Activated naive CD8-positive, alpha-beta T cell treated with anti-CD3 and anti-CD28 coated beads, Interleukin-2, amount 10 ng/mL, durations not matched to agents 7 days and 5 days (primary cell): Measurements from ENCODE around the gene KDM5A. TPM values are rescaled to one million over a fixed set of nuclear protein-coding genes. Genes with fewer than 3 reads are reported as not detected.
"Not testable (repeated sequence)": the region's sequence is repeated elsewhere in the genome, so short reads cannot be mapped to it uniquely, and the experiment has no call there.

Experiments used
- ATAC-seq: fragments of 150-1000 bp; cut with Tn5 transposase; one replicate; pipeline ENCODE4 v1.10.0; 2021; ENCODE audit warnings: low read depth, moderate library complexity
- POLR2A ChIA-PET: fragments of 350-600 bp; sonication (Branson Sonifier 250); formaldehyde crosslinking; loops from one replicate; lab custom pipeline; 2021; ENCODE audit warnings: antibody characterized with exemption; lab: Charles Lee
- DNase-seq: peaks from one replicate; pipeline ENCODE4 v3.0.0; 2021
- H3K27ac Mint-ChIP-seq: one replicate; pipeline ENCODE4 v1.8.0; 2022; ENCODE audit warnings: mild to moderate bottlenecking, mixed read lengths
- H3K27me3 Mint-ChIP-seq: one replicate; pipeline ENCODE4 v1.8.0; 2022; ENCODE audit warnings: mild to moderate bottlenecking, moderate library complexity, mixed read lengths
- H3K36me3 Mint-ChIP-seq: one replicate; pipeline ENCODE4 v1.8.0; 2021; ENCODE audit warnings: mild to moderate bottlenecking, mixed read lengths
- H3K4me1 Mint-ChIP-seq: one replicate; pipeline ENCODE4 v1.8.0; 2021; ENCODE audit warnings: mixed read lengths
- H3K4me3 Mint-ChIP-seq: one replicate; pipeline ENCODE4 v1.8.0; 2022; ENCODE audit warnings: mild to moderate bottlenecking, moderate library complexity, mixed read lengths
- H3K9me3 Mint-ChIP-seq: one replicate; pipeline ENCODE4 v1.8.0; 2021; ENCODE audit warnings: mixed read lengths
- total RNA-seq, 2 experiments: library from RNA; stranded (reverse); gene quantifications; one replicate each; pipeline ENCODE4 v1.2.3, GENCODE V29; 2021

The KDM5A gene
- 100 to 1,000 TPM; 105 to 116 TPM for total RNA-seq

GRCh38 chr12:389142-390096 lies at the start of gene KDM5A:
TSS of gene KDM5A (minus strand) at chr12:389320. CDS start at chr12:389091, 229 bp downstream.
- DNase-seq, result peak; percentile 93
- POLR2A ChIA-PET, result interaction anchor here (0.5 to 3.2 kb wide), 7 partner anchors 12 to 877 kb away, joined by 3 to 44 read pairs (median 3); partner anchors contain the start of gene CCDC77
- peak; percentile 92 for ATAC-seq
- Mint-ChIP-seq H3K36me3 (peaks cover 11% of the 10 kb centered on the region), H3K4me3 (peak within 1 kb of the TSS; percentile 95), H3K4me1 (peaks cover 33% of the 10 kb centered on the region), H3K27ac (peak within 1 kb of the TSS; percentile 100), H3K27me3 (no peaks in the 10 kb centered on the region), H3K9me3 (no peaks in the 10 kb centered on the region)

- ATAC-seq, H3K4me3 Mint-ChIP-seq, H3K4me1 Mint-ChIP-seq, H3K27ac Mint-ChIP-seq, DNase-seq, H3K27me3 Mint-ChIP-seq, POLR2A ChIA-PET, H3K9me3 Mint-ChIP-seq: not testable (repeated sequence)
- H3K36me3 Mint-ChIP-seq, result peaks cover 21% of the 10 kb centered on the region
Observed at GRCh38 chr12:435737-436136, 46.6 kb upstream of the KDM5A start.

GRCh38 chr12:422526-422925 lies 33.4 kb upstream of the KDM5A start:
- ATAC-seq, result no peak
- POLR2A ChIA-PET, result no interaction called here
- Mint-ChIP-seq H3K27me3 (no peaks in the 10 kb centered on the region), H3K9me3 (no peaks in the 10 kb centered on the region), H3K36me3 (peaks cover 10% of the 10 kb centered on the region), H3K4me1 (no peaks in the 10 kb centered on the region), H3K4me3 (no peak overlapping the region), H3K27ac (no peak overlapping the region)
- DNase-seq, result no peak

GRCh38 chr12:418432-418831 lies 29.3 kb upstream of the KDM5A start:
- H3K27ac Mint-ChIP-seq, result no peak overlapping the region
- POLR2A ChIA-PET, result no interaction called here

GRCh38 chr12:414859-415258 lies 25.7 kb upstream of the KDM5A start:
- no peak overlapping the region for H3K27ac Mint-ChIP-seq
- no peak for ATAC-seq

More at GRCh38 chr12:418432-418831, 29.3 kb upstream of the KDM5A start:
- DNase-seq, result no peak
- Mint-ChIP-seq H3K9me3 (no peaks in the 10 kb centered on the region), H3K4me1 (no peaks in the 10 kb centered on the region), H3K4me3 (no peak overlapping the region), H3K36me3 (peaks cover 22% of the 10 kb centered on the region), H3K27me3 (no peaks in the 10 kb centered on the region)
- no peak for ATAC-seq

GRCh38 chr12:402029-402389 lies 12.9 kb upstream of the KDM5A start:
- Mint-ChIP-seq H3K36me3 (peaks cover 5% of the 10 kb centered on the region), H3K4me1 (peaks cover 8% of the 10 kb centered on the region), H3K4me3 (no peak overlapping the region), H3K27ac (no peak overlapping the region), H3K9me3 (no peaks in the 10 kb centered on the region), H3K27me3 (no peaks in the 10 kb centered on the region)
- DNase-seq (no peak), ATAC-seq (no peak)
- POLR2A ChIA-PET, result interaction anchor here (3.1 kb wide), 1 partner anchor 13 kb away, joined by 44 read pairs; the partner anchor contains the start of gene KDM5A

More at GRCh38 chr12:414859-415258, 25.7 kb upstream of the KDM5A start:
- Mint-ChIP-seq H3K27me3 (no peaks in the 10 kb centered on the region), H3K4me1 (no peaks in the 10 kb centered on the region), H3K9me3 (no peaks in the 10 kb centered on the region), H3K4me3 (no peak overlapping the region), H3K36me3 (peaks cover 30% of the 10 kb centered on the region)
- no peak for DNase-seq
- POLR2A ChIA-PET, result no interaction called here

- ATAC-seq, result peak; percentile 99
- peak; percentile 94 for DNase-seq
Observed at GRCh38 chr12:401235-402028, 12.3 kb upstream of the KDM5A start, which contains the start of gene CCDC77. TSS of gene CCDC77 (plus strand) at chr12:401644. CDS start at chr12:409384, 7,740 bp downstream.

GRCh38 chr12:400828-401227 lies 11.7 kb upstream of the KDM5A start:
- H3K9me3 Mint-ChIP-seq, result no peaks in the 10 kb centered on the region
- POLR2A ChIA-PET, result interaction anchor here (3.1 kb wide), 1 partner anchor 11 kb away, joined by 44 read pairs; the partner anchor contains the start of gene KDM5A
- H3K27ac Mint-ChIP-seq, result no peak overlapping the region
- DNase-seq, result no peak
- H3K27me3 Mint-ChIP-seq, result no peaks in the 10 kb centered on the region
- peaks cover 8% of the 10 kb centered on the region for H3K4me1 Mint-ChIP-seq
- H3K36me3 Mint-ChIP-seq, result no peaks in the 10 kb centered on the region
- no peak overlapping the region for H3K4me3 Mint-ChIP-seq
- no peak for ATAC-seq

More at GRCh38 chr12:401235-402028, 12.3 kb upstream of the KDM5A start, which contains the start of gene CCDC77:
- peaks cover 8% of the 10 kb centered on the region for H3K4me1 Mint-ChIP-seq
- H3K27ac Mint-ChIP-seq, result no peak within 1 kb of the TSS
- no peak within 1 kb of the TSS for H3K4me3 Mint-ChIP-seq
- peaks cover 4% of the 10 kb centered on the region for H3K36me3 Mint-ChIP-seq
- POLR2A ChIA-PET, result interaction anchor here (3.1 kb wide), 1 partner anchor 12 kb away, joined by 44 read pairs; the partner anchor contains the start of gene KDM5A
- H3K27me3 Mint-ChIP-seq, result no peaks in the 10 kb centered on the region
- H3K9me3 Mint-ChIP-seq, result no peaks in the 10 kb centered on the region

- Mint-ChIP-seq H3K9me3 (no peaks in the 10 kb centered on the region), H3K27ac (peak overlapping the region; percentile 100), H3K4me3 (peak overlapping the region; percentile 95), H3K4me1 (peaks cover 33% of the 10 kb centered on the region), H3K27me3 (no peaks in the 10 kb centered on the region), H3K36me3 (peaks cover 17% of the 10 kb centered on the region)
- ATAC-seq (peak; percentile 52), DNase-seq (peak; percentile 68)
- POLR2A ChIA-PET, result interaction anchor here (0.6 to 3.2 kb wide), 6 partner anchors 12 to 602 kb away, joined by 3 to 44 read pairs (median 4); partner anchors contain the start of gene CCDC77
Observed at GRCh38 chr12:388541-389141, 479 bp downstream of the KDM5A start.

- Mint-ChIP-seq H3K27ac (peak overlapping the region; percentile 100), H3K36me3 (peaks cover 21% of the 10 kb centered on the region), H3K4me3 (peak overlapping the region; percentile 95), H3K9me3 (no peaks in the 10 kb centered on the region), H3K27me3 (no peaks in the 10 kb centered on the region), H3K4me1 (peaks cover 33% of the 10 kb centered on the region)
- no peak for DNase-seq
- POLR2A ChIA-PET, result interaction anchor here (1.5 to 3.2 kb wide), 2 partner anchors 13 to 153 kb away, joined by 3 to 44 read pairs; partner anchors contain the start of gene CCDC77
- no peak for ATAC-seq
Observed at GRCh38 chr12:388012-388411, 1.1 kb downstream of the KDM5A start.

- ATAC-seq (no peak), DNase-seq (no peak)
- Mint-ChIP-seq H3K4me1 (peaks cover 30% of the 10 kb centered on the region), H3K27me3 (no peaks in the 10 kb centered on the region), H3K27ac (no peak overlapping the region), H3K9me3 (no peaks in the 10 kb centered on the region), H3K36me3 (peaks cover 26% of the 10 kb centered on the region), H3K4me3 (peak overlapping the region; percentile 50)
- POLR2A ChIA-PET, result no interaction called here
Observed at GRCh38 chr12:386651-387050, 2.5 kb downstream of the KDM5A start.

- H3K4me1 Mint-ChIP-seq, H3K4me3 Mint-ChIP-seq, POLR2A ChIA-PET, DNase-seq, ATAC-seq, H3K27ac Mint-ChIP-seq, H3K27me3 Mint-ChIP-seq: not testable (repeated sequence)
- H3K9me3 Mint-ChIP-seq, result peaks cover 17% of the 10 kb centered on the region
- H3K36me3 Mint-ChIP-seq, result peaks cover 86% of the 10 kb centered on the region
Observed at GRCh38 chr12:370739-371485, 18.2 kb downstream of the KDM5A start.
